Fibroblast of skin of scalp (primary cell): Measurements from ENCODE around the gene MYO7B.

Experiments
- DNase-seq: peaks from one replicate; pipeline ENCODE4 v3.0.0-alpha.2; 2013

MYO7B gene

DNA sequence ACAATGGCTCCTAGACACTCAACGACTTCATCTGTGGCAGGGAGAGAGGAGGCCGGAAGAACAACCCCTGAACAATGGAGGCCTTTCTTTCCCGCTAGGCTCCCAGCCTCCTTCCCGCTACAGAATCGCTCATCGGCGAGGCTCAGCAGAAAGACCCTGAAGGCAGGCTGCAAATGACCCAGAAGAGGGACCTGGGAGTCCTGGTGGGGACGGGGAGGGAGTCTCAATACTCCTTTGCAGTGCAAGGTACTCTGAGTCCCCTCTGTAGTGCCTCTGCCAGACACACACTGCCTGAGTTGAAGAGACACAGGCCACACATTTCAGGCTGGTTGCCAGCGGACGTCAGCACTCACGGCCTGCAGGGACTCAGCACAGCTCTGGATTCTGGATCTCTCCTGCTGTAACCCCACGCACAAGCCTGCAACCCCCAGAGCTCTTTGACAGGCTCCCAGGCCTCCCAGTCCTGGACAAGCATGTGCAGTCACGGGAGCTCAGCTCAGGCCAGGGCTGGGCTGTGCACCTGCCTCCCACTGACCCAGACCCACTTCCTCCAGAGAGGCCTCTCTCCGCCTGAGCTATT lies 116.6 kb downstream of the MYO7B start:
- no peak for DNase-seq

DNA sequence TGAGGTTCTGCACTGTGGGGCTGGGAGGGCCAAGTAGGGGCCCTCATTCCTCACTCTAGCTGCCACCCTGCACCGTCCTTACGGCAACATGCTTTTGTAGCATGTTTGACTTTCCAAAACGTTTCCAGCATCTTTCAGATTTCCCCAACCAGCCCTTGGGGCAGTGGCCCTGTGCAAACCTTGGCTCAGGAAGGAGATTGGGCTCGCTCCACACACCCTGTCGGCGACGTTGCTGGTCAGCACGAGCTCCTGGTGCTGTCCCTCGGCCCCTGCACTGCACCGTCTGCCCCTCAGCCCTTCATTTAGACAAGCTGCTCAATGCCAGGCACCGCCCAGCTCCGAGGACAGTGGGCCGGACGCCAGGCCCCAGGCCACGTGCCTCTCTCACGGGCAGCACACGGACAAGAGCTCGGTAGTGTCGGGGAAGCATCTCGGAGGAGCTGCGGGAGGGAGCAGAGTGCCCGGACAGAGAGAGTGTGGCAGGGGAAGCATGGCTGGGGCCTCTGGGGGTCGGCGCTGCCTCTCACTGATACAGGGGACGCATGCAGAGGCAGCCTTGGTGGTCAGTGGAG lies 117.4 kb downstream of the MYO7B start:
- DNase-seq = no peak

DNA sequence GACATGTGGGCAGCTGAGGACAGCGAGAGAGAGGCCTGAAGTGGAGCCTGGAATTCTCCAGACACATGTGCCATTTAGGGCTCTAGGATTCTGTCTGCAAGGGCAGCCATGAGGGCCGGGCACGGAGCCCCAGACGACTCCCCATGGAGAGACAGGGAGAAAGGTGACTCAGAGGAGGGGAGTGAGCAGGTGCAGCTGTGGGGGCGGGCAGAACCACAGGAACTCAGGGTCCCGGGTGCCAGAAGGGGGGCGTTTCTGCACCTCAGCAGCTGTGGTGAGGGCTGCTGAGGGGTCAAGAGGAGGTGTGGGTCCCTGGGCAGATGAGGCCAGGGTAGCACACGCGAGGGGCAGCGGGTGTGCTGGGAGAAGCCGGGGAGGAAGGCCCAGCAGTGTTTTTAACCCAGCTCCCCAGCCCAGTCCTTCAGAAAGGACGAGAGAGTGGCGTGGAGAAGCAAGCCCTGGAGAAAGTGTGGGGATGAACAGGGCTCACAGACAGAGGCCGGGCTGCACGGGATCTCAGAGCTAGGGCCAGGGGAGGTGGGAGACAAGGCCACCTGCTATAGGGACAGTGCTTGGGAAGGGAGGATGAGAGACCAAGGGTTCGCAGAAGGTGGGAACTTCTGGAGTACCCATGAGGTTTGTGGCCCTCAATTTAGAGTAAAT lies 118.1 kb downstream of the MYO7B start:
- no peak for DNase-seq

- no peak for DNase-seq
These were observed 118.8 kb downstream of the MYO7B start for GRCh38 chr2:127654084-127654837.

DNA sequence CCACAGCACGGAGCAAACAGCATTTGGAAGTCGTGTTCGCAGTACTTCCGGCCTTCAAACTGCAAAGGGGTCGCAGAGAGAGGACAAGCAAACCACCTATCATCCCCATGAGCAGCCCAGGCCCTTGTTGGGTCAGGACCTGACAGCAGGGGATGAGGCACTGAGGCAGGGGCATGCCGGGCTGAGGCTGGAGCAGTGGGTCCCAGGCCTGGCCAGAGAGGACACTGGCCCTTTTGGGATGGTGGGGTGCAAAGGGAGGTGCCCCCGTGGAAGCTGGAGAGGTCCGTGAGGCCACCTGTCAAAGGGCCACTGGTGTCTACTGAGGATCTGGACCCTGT lies 119.3 kb downstream of the MYO7B start:
- no peak for DNase-seq

- DNase-seq = no peak
These were observed 120.0 kb downstream of the MYO7B start for GRCh38 chr2:127655209-127656073.

GRCh38 chr2:127656569-127657231 lies 121.2 kb downstream of the MYO7B start:
- DNase-seq = no peak

DNA sequence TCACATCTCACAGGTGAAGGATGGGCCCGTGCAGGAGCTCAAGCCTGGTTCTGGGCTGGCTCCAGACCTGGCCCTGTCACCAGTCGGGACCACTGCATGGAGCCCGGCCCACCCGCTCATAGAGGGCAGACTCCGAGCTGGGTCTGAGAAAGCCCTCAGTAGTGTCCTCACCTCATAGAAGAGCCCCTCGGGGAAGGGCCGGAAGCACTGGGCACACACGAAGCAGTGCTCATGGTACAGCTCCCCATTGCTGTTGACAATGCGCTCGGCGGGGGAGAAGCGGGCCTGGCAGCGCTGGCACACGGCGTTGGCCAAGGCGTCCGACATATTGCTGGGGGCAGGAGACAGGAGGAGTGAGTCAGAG lies 121.7 kb downstream of the MYO7B start:
- DNase-seq = no peak

GRCh38 chr2:127658146-127658545 lies 122.7 kb downstream of the MYO7B start:
- DNase-seq = no peak

GRCh38 chr2:127658641-127659407 lies 123.3 kb downstream of the MYO7B start:
- DNase-seq = no peak

- no peak for DNase-seq
These were observed 124.2 kb downstream of the MYO7B start for GRCh38 chr2:127659408-127660290.

- no peak for DNase-seq
These were observed 124.8 kb downstream of the MYO7B start for GRCh38 chr2:127660291-127660578.

DNA sequence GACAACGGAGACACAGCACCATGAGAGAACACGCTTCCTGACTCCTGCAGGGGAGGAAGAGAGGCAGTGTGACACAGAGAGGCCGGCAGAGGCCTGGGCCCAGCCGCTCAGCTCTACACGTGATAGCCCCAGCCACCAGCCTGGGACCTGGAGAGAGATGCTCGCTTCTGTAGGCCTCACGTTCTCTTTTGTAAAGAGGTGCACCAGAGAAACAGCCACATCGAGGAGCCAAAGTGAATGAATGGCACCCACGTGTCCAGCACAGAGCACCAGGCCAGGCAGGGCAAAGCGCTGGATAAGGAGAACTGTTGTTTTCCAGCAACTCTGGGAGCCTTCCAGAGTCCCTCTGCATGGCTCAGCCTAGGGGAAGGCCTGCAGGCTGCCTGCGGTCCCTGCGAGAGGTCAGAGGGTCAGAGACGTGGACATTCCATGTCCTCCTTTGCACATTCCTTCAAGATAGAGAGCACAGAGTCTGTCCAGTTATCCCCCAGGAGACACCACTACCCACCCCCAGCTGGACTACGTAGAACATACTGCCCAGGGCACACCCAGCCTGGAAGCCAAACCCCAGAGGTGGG lies 125.7 kb downstream of the MYO7B start:
- no peak for DNase-seq

GRCh38 chr2:127661949-127662510 lies 126.5 kb downstream of the MYO7B start:
- DNase-seq = no peak

DNA sequence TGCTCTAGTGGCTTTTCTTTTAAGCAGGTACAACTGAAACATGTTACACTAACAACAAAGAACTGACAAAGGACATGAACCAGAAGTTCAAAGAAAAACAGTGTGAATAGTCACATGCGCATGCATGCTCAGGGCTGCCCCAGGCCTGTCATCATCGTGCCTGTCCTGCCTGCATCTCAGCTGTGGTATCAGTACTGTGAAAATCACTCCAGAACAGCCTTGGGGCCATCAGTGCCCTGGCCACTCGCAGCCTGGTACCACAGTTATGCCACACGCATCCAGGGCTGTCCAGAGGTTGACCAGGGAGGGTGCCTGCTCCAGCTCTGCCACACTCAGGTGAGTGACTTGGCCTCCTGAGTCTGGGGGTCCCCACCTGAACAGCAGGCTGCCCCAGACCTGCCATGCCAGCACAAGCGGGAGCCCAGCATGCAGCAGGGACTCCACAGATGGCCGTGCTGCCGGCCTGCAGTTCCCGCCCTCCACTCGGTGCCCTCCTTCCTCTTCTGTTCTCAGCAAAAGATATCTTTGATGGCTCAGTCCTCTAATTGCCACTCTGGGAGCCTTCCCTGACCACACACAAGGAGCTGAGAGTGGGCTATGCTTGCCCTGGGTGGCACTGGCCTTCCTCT lies 127.6 kb downstream of the MYO7B start:
- DNase-seq = no peak

DNA sequence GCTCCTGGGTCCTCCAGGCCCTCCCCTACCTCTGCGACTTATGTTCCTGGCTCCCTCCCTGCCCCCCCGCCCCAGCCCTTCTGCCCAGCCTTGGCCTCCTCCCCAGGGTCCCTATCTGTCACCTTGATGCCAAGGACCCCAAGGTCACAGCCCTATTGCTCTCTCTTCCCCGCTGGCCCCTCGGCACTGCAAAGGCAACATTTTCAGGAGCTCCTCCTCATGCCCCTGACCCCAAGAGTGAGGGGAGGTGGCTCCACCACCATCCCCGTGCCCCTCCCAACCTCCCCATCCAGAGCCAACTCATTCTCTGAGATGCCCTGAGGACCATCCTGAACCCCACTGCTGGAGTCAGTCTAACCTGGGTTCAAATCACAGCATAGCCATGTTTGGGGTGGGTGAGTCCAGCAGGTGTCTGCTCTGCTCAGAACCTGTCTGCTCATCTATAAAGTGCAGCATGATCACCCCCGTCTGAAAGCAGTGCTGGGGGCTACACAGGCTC lies 128.1 kb downstream of the MYO7B start:
- no peak for DNase-seq

- DNase-seq = no peak
These were observed 128.8 kb downstream of the MYO7B start for GRCh38 chr2:127664065-127664894.

DNA sequence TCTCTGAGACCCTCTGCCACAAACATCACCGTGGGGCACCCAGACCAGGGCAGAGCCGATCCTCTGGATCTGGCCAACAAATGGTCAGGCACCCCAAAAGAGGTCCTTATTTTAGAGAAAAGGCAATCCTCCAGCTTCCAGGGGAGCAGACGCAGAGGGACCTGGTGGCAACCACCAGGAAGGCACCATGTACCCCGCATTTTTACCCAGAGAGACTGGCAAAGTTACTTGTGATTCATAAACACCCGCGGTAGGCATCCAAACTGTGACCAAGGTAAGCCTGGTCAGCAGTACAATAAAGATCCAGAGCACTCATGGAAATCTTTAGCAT lies 129.4 kb downstream of the MYO7B start:
- no peak for DNase-seq
